ENCODE results near the gene DLL4.
"Not testable (repeated sequence)": the region's sequence is repeated elsewhere in the genome, so short reads cannot be mapped to it uniquely, and the experiment has no call there.

DLL4 gene

GRCh38 chr15:40960925-40961324, 31.8 kb downstream of the DLL4 start:
- no peak for DNase-seq

- DNase-seq, result not testable (repeated sequence)
These were observed 32.6 kb downstream of the DLL4 start for GRCh38 chr15:40961740-40962139.

DNA sequence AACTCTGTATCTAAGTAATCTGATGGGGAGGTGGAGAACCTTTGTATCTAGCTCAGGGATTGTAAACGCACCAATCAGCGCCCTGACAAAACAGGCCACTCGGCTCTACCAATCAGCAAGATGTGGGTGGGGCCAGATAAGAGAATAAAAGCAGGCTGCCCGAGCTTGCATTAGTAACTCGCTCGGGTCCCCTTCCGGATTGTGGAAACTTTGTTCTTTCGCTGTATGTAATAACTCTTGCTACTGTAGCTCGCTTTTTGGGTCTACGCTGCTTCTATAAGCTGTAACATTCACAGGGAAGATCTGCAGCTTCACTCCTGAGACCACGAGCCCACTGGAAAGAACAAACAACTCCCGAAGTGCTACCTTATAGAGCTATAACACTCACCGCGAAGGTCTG, 33.2 kb downstream of the DLL4 start:
- DNase-seq, result not testable (repeated sequence)

- DNase-seq, result no peak
These were observed 34.1 kb downstream of the DLL4 start for GRCh38 chr15:40963201-40963600.

GRCh38 chr15:40964006-40964405, 34.9 kb downstream of the DLL4 start:
- no peak for DNase-seq

DNA sequence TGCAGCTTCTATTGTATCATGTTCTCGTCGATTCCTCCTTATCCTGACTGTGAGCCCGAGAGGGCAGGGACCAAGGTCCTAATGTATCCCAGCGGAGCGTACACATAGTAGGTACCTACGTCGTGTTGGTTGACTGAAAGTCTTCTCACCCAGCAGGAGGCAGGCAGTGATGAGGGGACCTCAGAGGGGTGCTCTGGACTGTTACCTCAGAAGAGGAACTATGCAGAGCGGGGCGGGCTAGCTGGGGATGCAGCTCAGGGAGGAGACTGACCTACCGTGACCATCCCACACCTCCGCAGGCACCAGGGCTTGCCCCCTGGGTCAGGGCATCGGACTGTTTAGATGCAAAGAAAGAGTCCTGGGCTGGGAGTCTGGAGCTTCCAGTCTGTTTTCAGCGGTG, 35.5 kb downstream of the DLL4 start:
- no peak for DNase-seq

- DNase-seq, result no peak
These were observed 39.3 kb downstream of the DLL4 start for GRCh38 chr15:40968290-40969085.

GRCh38 chr15:40969363-40969762, 40.2 kb downstream of the DLL4 start:
- DNase-seq, result no peak

DNA sequence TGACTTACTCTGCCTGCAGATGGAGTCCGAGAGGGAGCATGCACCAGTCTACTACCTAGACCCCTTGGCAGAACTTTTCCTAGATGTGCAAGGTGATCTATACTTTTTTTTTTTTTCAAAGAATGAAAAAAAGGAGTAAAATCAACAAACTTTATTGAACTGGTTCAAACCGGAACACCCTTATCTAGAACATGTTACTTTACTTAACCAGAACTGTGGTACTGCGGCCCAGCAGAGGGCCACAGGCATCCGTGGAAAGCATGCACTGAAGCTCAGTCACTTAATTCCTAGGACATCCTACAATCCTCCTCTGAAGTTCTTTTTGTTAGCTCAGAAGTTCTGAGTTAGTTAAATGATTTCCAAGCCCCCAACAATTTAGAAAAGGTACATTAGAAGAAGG, 45.7 kb downstream of the DLL4 start:
- no peak for DNase-seq

GRCh38 chr15:40976819-40977218, 47.7 kb downstream of the DLL4 start:
- no peak for DNase-seq

DNA sequence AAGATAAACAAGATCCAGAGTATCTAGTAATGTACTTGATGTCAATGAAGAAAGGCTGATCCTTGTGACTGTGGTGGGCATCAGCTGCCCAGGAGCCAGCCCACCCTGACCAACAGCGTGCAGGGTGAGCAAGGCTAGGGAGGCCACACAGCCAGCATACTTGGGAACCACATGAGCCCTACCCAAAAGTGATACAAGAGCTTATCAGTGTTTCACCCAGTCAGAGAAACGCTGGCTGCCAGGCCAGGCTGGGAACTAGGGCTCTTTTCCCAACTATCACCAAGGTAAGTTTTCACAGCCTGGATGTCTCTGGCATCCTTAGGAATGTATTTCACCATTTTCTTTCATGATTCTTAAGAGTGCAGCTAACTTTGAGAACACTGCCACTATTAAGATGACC, 49.0 kb downstream of the DLL4 start:
- DNase-seq, result no peak

DNA sequence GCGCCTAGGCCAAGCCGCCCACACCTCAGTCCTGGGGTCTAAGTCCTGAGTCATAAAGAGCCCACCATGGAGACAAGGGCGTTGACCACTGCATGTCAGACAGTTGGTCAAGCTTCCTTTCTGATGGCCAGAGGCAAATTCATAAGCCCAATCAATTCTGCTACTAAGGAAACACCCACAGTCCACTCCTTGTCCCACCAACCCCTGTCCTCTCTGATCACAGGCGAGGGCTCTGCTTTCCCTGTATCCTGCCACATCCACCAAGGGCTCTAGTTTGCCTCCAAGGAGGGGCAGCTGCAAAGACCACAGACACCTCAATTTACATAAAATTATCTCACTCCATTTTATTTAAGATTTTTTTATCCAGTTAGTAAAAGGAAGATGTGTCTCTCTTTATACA, 49.4 kb downstream of the DLL4 start:
- no peak for DNase-seq

GRCh38 chr15:40981186-40981585, 52.0 kb downstream of the DLL4 start:
- no peak for DNase-seq

GRCh38 chr15:40982855-40983254, 53.7 kb downstream of the DLL4 start:
- DNase-seq, result no peak

DNA sequence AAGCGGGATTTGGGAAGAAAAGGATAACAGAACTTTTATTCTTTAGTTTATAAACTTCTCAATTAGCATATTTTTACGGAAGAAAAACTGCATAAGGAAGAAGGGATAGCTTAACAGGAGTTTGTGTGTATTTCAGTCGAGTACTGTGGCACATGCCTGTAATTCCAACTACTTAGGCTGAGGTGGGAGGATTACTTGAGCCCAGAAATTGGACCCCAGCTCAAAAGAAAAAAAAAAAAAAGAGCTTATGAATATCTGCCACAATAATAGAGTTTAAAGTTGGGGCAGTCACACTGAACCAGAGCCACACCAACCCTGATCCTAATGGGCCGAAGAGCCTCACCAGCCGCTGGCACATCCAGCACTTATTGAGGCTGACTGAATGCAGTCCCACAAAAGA, 55.3 kb downstream of the DLL4 start:
- no peak for DNase-seq

DNA sequence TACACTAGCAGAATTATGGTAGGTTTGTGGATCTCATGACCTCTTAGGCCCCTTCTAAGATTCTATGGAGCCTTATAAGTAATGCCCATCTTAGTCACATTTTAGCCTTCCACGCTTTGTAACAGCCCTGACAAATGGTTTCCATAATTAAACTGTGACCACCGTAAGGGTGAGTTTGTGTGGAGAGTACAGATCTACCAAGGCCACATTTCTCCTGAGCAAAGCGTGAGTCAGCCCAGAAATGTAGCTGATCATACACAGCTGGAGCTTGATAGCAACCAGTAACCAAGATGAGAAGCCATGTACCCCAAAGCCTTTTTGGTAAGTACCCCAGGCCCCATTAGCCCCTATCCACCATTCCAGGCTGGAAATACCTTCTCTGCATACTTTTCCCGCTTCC, 55.8 kb downstream of the DLL4 start:
- no peak for DNase-seq

DNA sequence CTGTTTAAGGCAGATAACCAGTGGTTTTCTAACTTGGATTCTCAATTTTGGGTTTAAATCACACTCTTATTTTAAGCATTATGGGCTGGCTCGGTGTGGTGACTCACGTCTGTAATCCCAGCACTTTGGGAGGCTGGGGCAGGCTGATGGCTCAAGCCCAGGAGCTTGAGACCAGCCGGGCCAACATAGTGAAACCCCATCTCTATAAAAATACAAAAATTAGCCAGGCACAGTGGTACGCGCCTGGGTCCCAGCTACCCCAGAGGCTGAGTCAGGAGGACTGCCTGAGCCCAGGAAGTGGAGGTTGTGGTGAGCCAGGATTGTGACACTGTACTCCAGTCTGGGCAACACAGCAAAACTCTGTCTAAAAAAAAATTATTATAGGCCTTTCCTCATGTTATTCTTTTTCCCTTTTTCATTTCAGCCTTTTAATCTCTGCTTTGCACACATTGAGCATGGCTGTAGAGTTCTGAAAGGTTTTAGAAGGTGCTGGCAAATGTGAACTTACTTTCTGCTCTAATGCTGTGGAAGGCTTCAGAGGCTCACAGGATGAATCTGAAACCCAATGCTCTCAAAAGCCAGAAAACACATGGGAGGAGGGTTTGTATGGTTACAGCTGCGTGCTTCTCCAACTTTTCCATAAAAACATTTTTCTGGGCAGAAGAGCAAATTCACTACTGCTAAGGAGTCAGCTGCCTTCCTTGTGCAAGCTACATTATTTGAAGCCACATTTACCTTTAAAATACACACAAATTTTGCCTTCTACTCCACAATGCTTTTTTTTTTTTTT, 56.6 kb downstream of the DLL4 start:
- no peak for DNase-seq

- no peak for DNase-seq
These were observed 57.7 kb downstream of the DLL4 start for GRCh38 chr15:40986820-40987219.

DNA sequence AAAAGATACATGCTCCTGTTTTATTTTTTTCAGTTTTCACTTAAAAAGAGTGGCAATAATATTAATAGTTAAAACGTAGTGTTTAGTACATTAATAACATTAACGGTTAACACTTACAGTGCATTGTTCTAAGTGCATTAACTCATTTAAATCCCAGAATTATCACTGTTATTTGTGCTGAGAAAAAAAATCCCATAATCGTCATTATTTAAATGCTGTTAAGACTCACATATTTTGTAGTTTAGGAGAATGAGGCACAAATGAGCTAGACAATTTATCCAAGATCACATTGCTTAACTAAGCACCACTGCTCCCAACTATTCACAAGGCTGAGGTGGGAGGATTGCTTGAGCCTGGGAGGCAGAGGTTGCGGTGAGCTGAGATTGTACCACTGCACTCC, 59.0 kb downstream of the DLL4 start:
- DNase-seq, result no peak

Data from T-helper 1 cell (primary cell).